Astrocyte (in vitro differentiated cells and primary cell): ENCODE data around the gene CAPRIN2.

Source experiments
- EZH2 ChIP-seq: IDR thresholded peaks from 2 replicates; pipeline ENCODE4 v1.6.1; 2012; ENCODE audit warnings: mild to moderate bottlenecking, low read length, inconsistent platforms; ENCODE audit not compliant: insufficient read depth
- TF ChIP-seq, protein P1 (sequence below): IDR thresholded peaks from 2 replicates; pipeline ENCODE4 v1.5.1; 2011; ENCODE audit warnings: low read depth, mild to moderate bottlenecking, inconsistent platforms, low read length, moderate library complexity; ENCODE audit not compliant: insufficient read depth

DNA sequence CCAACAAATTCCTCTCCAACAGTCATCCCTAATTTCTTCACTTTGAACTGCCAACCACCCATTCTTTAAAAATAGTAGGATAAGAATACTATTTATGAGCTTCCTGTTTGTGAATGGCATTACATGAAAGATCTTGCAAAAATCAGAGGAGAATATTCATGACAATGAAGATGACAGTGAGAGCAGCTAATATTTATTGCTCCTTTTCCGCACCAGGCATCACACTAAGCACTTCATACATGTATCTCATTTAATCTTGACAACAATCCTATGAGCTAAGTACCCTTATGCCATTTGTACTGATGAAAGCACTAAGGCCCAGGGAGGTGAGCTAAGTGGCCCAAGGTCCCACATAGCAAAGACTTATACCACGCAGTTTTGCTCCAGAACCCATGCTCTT is 37.3 kb upstream of the CAPRIN2 start:
- no peak for TF ChIP-seq EZH2
- TF ChIP-seq, protein P1, sequence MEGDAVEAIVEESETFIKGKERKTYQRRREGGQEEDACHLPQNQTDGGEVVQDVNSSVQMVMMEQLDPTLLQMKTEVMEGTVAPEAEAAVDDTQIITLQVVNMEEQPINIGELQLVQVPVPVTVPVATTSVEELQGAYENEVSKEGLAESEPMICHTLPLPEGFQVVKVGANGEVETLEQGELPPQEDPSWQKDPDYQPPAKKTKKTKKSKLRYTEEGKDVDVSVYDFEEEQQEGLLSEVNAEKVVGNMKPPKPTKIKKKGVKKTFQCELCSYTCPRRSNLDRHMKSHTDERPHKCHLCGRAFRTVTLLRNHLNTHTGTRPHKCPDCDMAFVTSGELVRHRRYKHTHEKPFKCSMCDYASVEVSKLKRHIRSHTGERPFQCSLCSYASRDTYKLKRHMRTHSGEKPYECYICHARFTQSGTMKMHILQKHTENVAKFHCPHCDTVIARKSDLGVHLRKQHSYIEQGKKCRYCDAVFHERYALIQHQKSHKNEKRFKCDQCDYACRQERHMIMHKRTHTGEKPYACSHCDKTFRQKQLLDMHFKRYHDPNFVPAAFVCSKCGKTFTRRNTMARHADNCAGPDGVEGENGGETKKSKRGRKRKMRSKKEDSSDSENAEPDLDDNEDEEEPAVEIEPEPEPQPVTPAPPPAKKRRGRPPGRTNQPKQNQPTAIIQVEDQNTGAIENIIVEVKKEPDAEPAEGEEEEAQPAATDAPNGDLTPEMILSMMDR = no peak
